Measurements from ENCODE around the gene PSME2.

Gene PSME2

GRCh38 chr14:24146453-24146977 is at the start of gene PSME2:
Gene PSME2 (minus strand): TSS chr14:24146610. CDS start chr14:24146581, 29 bp downstream.
- peak; percentile 99 for DNase-seq

GRCh38 chr14:24195186-24196070 is 49.0 kb upstream of the PSME2 start, which contains the start of gene TM9SF1:
Gene TM9SF1 (minus strand): TSS chr14:24195441. CDS start chr14:24195019, 422 bp downstream.
- peak; percentile 85 for DNase-seq

GRCh38 chr14:24194873-24195185 is 48.4 kb upstream of the PSME2 start:
- DNase-seq, result no peak

- no peak for DNase-seq
These were observed 47.9 kb upstream of the PSME2 start for GRCh38 chr14:24194186-24194872.

- no peak for DNase-seq
These were observed 46.5 kb upstream of the PSME2 start for GRCh38 chr14:24192933-24193332.

- DNase-seq, result no peak
These were observed 44.0 kb upstream of the PSME2 start for GRCh38 chr14:24190416-24190815.

GRCh38 chr14:24189460-24189859 is 43.0 kb upstream of the PSME2 start:
- no peak for DNase-seq

- no peak for DNase-seq
These were observed 42.6 kb upstream of the PSME2 start for GRCh38 chr14:24189059-24189375.

GRCh38 chr14:24188251-24189058 is 42.0 kb upstream of the PSME2 start, which contains the start of gene IPO4:
Gene IPO4 (minus strand): TSS chr14:24188816. CDS start chr14:24188787, 29 bp downstream.
- peak; percentile 98 for DNase-seq

- no peak for DNase-seq
These were observed 41.1 kb upstream of the PSME2 start for GRCh38 chr14:24187539-24187915.

- DNase-seq, result no peak
These were observed 40.6 kb upstream of the PSME2 start for GRCh38 chr14:24186831-24187538.

- no peak for DNase-seq
These were observed 39.3 kb upstream of the PSME2 start for GRCh38 chr14:24185741-24186140.

- DNase-seq, result no peak
These were observed 38.6 kb upstream of the PSME2 start for GRCh38 chr14:24185026-24185425.

- no peak for DNase-seq
These were observed 37.9 kb upstream of the PSME2 start for GRCh38 chr14:24184104-24184970.

- DNase-seq, result no peak
These were observed 36.6 kb upstream of the PSME2 start for GRCh38 chr14:24183014-24183481.

GRCh38 chr14:24182110-24182882 is 35.9 kb upstream of the PSME2 start:
- no peak for DNase-seq

GRCh38 chr14:24181371-24182077 is 35.1 kb upstream of the PSME2 start:
- DNase-seq, result no peak

- DNase-seq, result peak; percentile 67
These were observed 33.8 kb upstream of the PSME2 start for GRCh38 chr14:24179961-24180796.
